Hepatocyte (in vitro differentiated cells): ENCODE data around the gene SETBP1.

Experiments used
- CTCF ChIP-seq: fragments of 200-600 bp; sonication (generic); IDR thresholded peaks from 2 replicates; pipeline ENCODE4 v1.5.1; 2016; ENCODE audit warnings: antibody characterized with exemption, mild to moderate bottlenecking; ENCODE audit not compliant: poor library complexity
- EZH2 ChIP-seq: fragments of 200-600 bp; sonication (generic); IDR thresholded peaks from 2 replicates; pipeline ENCODE4 v1.6.1; 2016; ENCODE audit warnings: antibody characterized with exemption, mild to moderate bottlenecking, borderline replicate concordance

- no peak for TF ChIP-seq CTCF
- no peak for TF ChIP-seq EZH2
Measured at GRCh38 chr18:44763327-44763726, 82.6 kb downstream of the SETBP1 start.
